GM12874 (cell line): ENCODE results near the gene PFAS.

Experiments used
- CTCF ChIP-seq: IDR thresholded peaks from 2 replicates; pipeline ENCODE4 v1.5.1; 2011; ENCODE audit warnings: low read depth, mild to moderate bottlenecking, control low read depth, low read length, moderate library complexity; ENCODE audit not compliant: insufficient read depth

The PFAS gene

GRCh38 chr17:8235676-8236075, 13.4 kb upstream of the PFAS start:
- TF ChIP-seq CTCF: no peak

- no peak for TF ChIP-seq CTCF
Measured at GRCh38 chr17:8237175-8237574, 11.9 kb upstream of the PFAS start.

- TF ChIP-seq CTCF: no peak
Measured at GRCh38 chr17:8237886-8238285, 11.2 kb upstream of the PFAS start.

- TF ChIP-seq CTCF: no peak
Measured at GRCh38 chr17:8243827-8244226, 5.3 kb upstream of the PFAS start.

- no peak for TF ChIP-seq CTCF
Measured at GRCh38 chr17:8244768-8245167, 4.3 kb upstream of the PFAS start.

- no peak for TF ChIP-seq CTCF
Measured at GRCh38 chr17:8249621-8250500, 772 bp downstream of the PFAS start.

- TF ChIP-seq CTCF: 0 out of 2 replicates have a peak, but pooled peaks have one; percentile 0
Measured at GRCh38 chr17:8253801-8254200, 4.7 kb downstream of the PFAS start.
